ENCODE results near the gene LAMB4. TPM values are rescaled to one million over a fixed set of nuclear protein-coding genes. Genes with fewer than 3 reads are reported as not detected.

Gene LAMB4
- total RNA-seq, 1 experiment from 2014 or later: 0.24 TPM

DNA sequence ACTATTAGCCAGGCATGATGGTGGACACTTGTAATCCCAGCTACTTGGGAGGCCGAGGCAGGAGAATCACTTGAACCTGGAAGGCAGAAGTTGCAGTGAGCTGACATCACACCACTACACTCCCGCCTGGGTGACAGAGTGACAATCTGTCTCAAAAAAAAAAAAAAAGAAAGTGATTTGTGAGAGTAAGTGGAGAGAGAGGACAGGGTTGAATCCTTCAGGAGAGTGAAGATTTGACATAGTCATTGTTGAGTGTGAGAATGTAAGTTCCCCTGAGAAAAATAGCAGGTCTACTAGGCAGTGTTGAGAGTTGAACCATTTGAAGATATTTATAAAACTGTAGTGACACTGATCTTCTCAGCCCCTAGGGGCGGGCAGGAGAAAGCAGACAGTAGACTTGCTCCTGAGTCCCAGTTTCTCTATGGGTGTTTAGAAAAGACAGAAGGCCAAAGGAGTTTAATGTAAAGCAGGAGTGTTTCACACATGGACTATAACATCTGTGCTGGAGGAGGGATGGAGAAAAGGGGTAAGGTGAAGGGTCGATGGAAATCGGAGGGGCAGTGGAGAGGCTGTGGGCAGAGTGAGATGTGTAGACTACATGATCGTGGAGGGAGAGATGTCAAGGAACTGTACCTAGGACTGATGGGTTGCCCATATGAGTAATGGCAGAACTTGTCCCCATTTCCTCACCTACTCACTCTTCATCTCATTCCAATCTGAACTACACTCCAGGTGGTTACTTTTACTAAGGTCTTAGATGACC is 13.7 kb upstream of the LAMB4 start:
- no peak for DNase-seq (ENCODE audit: low read depth)

DNA sequence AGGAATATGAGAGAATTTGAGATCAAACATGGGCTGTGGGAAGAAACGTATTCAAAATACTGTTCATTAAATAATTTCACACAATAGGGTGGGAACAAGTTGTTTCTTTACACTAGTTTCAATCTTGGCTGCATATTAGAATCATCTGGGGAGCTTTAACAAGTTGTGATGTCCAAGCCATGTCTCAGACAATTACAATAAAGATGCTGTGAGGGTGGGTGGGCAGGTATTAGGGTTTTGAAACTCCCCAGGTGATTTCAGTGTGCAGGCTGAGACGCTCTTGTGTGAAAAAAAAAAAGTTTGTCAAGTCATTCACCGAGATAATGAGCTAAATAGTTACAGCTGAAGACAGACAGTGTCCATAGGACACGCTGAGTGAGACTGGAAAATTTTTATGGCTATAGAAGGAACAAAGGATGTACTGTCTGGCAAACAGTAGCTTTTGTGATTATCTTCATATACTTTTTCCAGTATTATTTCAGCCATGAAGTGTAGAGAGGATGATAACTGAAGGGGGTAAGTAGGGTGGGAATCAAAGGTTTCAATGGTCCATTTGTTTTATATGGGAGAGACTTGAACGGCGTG is 12.6 kb upstream of the LAMB4 start:
- peak; percentile 39 for DNase-seq (ENCODE audit: low read depth)

DNA sequence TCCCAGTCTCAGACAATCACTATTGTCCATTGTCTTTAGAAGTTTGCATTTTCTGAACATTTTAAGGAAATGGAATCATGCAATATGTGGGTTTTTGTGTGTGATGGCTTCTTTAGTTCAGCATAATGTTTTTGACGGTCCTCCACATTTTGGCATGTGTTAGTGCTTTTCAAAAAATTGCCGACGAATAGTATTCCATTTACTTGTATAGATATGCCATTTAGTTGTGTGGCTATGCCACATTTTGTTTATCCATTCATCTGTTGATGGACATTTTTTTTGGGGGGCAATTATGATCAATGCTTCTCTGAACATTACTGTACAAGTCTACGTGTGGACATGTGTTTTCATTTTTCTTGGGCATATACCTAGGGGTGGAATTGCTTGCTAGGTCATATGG is 12.0 kb upstream of the LAMB4 start:
- no peak for DNase-seq (ENCODE audit: low read depth)

DNA sequence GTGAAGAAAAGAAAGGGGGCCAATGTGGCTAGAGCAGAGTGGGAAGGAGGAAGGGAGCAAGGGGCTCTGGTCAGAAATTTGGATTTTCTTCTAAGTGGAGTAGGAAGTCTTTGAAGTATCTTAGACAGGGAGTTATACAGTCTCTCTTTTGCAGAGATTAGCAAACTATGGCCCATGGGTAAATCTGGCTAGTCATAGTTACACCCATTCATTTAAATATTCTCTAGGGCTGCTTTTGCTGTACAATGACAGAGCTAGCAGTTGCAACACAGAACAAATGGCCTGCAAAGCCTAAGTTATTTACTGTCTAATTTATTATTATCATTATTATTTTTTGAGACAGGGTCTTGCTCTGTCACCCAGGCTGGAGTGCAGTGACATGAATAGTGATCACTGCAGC is 10.5 kb upstream of the LAMB4 start:
- DNase-seq (ENCODE audit: low read depth): no peak

DNA sequence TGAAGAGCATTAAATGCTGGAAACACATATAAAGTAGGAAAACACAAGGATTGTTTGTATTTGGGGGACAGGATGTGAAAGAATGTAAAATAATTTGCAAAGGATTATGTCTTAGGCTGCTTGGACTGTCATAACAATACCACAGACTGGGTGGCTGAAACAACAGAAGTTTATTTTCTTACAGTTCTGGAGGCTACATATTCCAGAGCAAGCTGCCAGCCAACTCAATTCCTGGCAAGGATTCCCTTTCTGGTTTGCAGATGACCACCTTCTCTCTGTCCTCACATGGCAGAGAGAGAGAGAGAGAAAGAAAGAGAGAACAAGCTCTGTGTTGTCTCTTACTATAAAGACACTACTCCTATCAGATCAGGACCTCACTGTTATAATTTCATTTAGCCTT is 8.8 kb upstream of the LAMB4 start:
- peak; percentile 15 for DNase-seq (ENCODE audit: low read depth)

DNA sequence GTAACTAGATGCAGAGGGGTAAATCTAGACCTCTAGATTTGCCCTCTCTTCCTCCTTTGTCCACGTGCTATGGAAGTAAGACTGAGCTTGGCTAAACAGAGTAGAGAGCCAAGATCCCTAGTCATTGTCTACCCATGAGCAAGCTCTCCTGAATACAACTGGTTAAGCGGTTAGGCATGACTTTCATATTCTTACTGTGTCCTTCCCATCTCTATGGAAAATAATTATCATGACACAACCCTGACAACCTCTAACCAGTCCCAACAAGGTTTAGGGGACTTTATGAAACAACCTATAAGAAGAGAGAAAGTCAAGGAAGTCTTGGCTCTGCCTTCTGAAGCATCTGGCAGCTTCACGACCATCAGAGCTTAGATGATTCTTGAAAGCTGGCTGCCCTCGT is 7.8 kb upstream of the LAMB4 start:
- DNase-seq (ENCODE audit: low read depth): no peak

DNA sequence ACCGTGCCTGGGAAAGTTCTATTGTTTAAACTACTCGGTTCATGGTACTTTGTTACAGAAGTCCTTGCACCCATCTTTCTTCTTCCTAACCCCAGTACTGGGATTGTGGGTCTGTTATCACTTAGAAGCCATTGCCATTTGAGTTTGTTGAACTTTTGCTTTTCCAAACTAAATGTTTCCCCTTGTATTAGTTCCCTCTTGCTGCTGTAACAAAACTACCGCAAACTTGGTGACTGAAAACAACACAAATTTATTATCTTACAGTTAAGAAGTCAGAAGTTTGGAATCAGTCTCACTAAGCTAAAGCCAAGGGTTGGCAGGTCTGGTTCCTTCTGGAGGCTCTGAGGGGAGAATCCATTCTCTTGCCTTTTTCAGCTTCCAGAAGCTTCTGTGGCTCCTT is 6.9 kb upstream of the LAMB4 start:
- no peak for DNase-seq (ENCODE audit: low read depth)

DNA sequence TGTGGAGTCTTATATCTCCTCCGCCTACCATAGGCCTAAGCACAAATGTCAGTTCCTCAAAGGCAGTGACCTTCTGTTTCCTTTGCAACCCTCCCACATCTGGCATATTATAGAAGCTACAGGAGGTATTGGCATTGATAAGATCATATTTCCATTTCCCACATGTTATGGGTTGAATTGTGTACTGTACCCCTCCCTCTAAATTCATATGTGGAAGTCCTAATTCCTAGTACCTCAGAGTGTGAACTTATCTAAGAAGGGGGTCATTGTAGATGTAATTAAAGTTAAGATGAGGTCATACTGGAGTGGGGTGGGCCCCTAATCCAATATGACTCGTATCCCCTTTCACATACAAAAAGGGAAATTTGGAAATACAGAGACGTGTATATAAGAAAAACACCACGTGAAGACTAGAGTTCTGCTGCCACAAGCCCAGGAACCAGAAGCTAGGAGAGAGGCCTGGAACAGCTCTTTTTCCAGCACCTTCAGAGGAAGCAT is 6.1 kb upstream of the LAMB4 start:
- no peak for DNase-seq (ENCODE audit: low read depth)

DNA sequence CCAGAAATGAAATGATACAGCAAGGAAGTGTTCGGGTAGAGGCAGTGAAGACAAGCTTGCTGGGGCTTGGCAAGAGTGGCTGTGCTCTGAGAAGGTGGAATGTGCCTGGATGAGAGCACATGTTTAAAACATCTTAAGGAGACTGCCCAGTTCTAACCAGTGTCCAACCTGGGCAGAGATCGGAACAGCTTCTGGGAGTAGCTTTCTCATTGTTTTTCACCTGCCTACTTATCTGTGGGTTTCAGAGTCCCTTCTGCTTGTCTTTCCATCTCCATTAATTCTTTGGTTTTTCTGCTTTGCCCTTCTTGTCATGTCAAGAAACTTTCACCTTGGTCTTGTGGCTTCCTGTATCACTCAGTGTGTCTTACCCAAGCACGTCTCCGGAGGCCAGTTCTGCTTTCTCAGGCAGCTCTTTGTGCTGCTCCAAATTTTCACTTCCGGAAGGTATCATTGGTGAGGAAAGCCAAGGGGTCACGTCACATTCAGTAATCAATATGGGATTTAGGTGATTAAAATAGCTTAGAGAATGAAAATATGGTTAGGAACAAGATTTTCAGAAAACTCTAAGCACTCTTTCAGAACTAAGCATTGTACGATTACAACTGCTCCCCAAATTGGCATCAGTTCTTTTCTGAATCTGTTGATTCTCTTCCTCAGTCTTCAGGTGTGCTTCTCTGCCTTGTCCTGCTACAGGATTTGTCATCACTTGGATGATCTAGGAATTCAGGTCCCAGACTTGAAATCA is 5.5 kb upstream of the LAMB4 start:
- no peak for DNase-seq (ENCODE audit: low read depth)

DNA sequence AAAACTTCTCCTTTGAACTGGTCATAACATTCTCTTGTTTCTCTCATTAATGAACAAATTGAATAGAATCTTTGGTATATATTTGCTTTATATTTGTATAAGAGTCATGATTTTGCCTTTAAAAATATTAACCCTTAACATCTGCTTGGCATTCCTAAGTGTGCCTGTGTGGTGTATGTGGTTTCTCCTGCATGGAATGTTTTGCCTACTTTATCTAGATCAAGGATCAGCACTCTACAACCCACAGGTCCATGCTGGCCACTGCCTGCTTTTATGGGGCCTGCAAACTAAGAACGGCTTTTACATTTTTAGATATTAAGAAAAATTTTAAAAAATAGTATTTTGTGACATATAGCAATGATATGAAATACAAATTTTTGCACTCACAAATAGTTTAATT is 4.3 kb upstream of the LAMB4 start:
- DNase-seq (ENCODE audit: low read depth): peak; percentile 53

DNA sequence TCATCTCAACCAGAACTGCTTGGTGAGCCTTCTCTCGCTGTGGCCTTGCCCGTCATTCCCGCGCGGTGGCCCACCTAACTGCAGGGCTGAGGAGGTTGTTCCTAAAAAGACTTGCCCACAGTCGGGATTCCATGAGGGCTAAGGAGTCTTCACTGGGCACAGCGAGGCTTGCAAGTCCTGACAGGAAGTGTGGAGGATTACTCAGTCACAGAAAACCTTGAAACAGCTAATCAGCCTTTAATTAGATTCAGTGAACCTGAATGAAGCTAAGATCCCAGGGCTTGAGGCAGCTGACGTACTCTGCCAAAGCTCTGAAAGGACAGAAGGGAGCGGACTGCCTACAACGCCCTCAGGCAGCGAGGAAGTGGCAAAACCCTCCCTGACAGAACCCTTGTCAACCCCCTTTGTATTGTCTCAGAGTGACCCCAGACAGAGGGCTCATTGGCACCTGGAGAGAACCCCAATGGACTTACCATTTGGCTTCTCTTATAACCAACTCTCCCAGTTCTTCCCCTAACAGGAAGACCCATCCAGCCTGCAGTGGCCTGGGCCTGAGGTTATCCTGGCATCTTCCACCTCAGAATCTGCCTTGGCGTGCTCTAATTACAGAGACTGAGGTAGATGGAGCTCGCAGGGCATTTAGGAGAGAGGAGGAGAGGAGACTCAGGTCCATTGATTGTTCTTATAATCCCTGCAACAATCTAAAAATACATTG is 2.5 kb upstream of the LAMB4 start:
- DNase-seq (ENCODE audit: low read depth): peak; percentile 81

DNA sequence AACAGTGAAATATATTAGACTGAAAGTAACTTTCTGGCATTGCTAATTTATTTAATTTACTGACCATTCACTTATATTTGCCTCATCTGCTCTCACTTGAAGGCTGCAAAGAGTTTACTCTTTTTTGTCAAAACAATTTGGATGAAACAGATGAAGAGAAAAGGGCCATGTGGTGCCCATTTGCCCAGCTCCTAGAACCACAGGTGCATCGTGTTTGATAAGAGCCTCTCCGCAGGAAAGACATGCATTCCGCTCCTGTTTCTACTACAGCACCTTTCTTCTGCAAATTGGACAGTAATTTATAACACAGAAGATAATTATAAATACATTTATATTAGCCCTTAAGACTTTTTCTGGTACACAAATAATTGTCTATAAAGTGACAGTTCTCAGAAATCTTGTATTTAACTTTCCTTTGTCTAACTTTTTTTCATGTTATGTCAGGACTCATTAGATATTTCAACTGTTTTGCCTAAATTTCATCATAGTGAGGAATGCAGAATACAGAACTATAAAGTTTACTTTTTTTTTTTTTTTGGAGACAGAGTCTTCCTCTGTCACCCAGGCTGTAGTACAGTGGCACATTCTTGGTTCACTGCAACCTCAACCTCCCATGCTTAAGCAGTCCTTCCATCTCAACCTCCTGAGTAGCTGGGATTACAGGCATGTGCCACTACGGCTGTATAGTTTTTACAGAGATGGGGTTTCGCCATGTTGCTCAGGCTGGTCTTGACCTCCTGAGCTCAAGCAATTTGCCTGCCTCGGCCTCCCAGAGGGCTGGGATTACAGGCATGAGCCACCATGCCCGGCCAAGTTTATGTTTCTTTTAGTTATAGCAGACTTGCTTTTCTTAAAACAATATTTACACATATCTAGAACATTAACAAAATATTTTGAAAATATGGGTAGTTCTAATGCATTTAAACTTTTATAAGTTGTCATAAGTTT is 869 bp downstream of the LAMB4 start:
- DNase-seq (ENCODE audit: low read depth): no peak

DNA sequence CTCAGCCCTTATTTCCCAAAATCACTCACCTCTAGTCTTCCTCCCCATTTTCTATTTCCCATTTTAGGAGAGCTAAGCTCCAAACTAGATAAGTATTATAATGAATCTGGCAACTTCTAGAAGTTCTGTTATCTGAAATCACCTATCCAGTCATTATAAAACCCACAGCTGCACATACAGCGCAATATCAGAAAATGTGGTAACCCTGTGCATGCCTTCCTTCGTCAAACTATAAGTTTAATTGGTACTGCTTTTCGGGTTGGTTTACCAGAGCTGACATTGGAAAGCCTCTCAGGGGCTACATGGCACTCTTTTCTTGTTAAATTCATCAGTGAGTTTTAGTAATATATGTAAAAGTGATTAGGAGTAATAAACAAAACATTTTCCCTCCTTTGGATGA is 1.6 kb downstream of the LAMB4 start:
- no peak for DNase-seq (ENCODE audit: low read depth)

DNA sequence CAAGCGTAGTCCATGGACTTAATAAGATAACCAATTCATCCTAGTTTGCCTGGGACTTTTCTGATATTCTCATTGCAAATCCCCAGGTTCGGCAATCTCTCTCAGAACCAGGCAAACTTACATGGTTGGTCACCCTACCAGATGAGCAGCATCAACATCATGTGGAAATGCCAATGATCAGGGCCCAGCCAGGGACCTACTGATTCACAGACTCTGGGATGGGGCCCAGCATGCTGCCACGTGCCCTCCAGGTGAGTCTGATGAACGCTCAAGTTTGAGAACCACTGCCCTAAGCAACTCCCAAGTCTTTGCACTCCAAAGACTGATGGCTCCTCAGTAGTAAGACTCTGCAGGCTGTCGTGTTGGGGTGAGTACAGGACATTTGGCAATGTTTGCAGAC is 2.7 kb downstream of the LAMB4 start:
- DNase-seq (ENCODE audit: low read depth): no peak

DNA sequence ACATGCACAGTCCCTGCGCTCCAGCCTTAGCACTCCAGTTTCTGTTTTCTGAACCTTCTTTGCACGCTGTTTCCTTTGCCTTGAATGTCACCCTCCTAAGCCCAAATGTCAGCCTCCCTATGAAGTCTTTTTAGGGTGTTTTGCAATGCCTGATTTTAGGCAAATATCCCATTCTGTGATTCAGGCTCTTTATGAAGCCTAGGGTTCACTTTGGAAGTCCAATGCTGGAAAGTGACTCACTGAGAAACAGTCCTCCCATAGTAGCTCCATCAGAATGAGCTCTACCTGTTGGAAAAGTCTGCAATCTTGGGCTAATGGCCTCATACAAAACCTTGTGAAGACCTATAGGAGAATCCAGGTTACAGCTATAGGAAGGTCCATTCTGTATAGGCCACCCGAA is 5.3 kb downstream of the LAMB4 start:
- no peak for DNase-seq (ENCODE audit: low read depth)

DNA sequence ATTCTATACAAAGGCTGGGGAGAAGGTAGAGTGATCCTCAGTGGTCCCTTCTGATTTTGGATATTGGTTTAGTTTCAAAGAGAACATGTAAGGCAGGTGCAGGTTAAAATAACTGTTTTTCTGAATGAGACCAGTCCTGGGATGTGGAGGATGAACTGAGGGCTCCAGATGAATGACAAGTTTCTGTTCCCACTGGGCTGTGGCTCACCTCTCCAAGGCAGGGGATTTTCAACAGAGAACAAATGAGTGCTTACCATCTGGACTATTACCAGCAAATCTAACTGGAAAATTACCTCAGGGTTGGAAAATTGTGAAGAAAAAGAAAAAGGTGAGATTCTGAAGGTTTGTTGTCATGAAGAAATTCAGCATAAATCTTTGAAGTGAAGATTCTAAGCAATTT is 8.0 kb downstream of the LAMB4 start:
- DNase-seq (ENCODE audit: low read depth): no peak

DNA sequence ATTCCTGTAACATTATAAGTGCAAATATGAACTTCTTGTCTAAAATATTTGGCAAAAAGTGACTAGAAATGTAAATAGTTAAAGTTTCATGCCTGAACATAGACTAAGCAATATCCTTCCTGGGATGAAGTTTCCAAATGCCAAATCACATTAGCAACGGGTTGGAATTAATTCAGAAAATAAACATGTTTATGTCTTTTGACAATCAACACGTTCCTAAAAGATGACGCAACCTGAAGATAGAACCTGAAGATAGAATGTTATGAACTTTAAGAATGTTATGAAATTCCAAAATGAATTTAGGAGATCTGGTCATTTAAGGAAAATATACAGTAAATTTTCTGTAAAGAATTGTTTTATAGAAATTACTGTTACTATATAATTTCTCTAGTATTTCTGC is 9.2 kb downstream of the LAMB4 start:
- DNase-seq (ENCODE audit: low read depth): no peak

DNA sequence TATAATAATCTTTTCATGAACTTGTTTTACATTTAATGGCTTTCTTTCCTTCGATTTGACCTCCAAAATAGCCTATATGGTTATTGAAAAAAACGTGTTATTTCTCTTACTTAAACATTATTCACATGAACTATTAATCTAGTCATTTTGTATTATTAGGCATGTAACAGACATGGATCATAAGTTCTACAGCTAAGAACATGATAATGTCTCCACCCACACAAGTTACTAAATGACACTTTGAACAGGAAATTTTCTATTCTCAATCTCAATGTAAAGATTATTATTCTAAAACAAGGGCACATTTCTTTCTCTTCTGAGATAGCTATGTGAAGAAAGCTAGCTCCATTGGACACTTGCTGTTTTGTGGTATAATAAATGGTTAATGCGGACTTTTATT is 10.0 kb downstream of the LAMB4 start:
- DNase-seq (ENCODE audit: low read depth): no peak

DNA sequence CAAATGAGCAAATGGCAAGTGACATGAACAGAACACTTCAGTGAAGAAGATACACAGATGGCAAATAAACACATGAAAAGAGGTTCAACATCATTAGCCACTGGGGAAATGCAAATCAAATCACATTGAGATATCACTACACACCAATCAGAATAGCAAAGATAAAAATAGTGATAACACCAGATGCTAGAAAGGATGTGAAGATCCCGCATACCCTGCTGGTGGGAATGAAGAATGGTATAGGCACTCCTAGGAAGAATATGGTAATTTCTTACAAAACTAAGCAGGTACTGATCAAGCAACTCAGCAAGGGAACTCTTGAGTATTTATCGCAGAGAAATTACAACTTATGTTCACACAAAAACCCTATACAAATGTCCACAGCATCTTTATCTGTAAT is 11.2 kb downstream of the LAMB4 start:
- DNase-seq (ENCODE audit: low read depth): no peak

DNA sequence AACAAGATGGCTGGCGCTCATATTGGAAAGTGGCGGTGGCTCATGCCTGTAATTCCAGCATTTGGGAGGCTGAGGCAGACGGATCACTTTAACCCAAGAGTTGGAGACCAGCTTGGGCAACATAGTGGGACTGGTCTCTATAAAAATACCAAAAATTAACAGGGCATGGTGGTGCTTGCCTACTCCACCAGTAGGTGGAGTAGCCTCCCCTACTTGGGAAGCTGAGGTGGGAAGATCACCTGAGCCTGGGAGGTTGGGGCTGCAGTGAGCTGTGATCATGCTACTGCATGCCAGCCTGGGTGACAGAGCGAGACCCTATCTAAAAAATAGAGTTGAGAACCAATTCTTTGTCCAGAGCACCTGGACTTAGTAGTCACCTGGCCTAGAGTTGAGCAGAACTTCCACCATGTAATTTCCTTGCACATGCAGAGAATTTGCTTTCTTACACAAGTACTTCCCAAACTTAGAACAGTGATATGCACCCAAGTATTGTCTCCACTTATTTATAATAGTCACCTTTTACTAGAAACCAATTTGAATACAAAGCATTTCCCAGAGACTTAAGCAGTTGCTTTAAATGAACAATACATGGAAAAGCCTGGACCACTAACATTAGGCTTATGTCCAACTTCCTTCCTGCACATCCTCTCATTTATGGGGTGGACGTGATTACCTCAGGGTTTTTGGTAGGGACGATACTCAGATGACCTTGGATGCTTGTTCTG is 15.9 kb downstream of the LAMB4 start:
- DNase-seq (ENCODE audit: low read depth): no peak

DNA sequence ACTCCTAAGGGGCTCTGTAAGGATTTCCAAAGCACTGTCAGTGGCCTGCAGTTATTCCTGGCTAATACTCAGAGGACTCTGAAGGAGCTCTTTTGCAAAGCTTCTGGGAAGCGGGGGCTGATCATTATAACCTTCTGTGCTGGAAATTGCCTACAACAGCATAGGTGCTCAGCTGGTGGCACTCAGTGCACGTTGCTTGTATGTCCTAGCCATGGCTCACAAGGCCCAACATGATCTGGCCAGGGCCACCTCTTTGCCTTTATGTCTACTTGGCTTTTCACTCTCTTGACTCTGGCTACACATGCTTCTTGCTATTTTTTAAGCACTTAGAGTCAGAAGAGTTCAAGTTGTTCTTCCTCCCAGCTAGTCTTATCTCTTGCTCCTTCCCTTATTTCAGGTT is 17.5 kb downstream of the LAMB4 start:
- no peak for DNase-seq (ENCODE audit: low read depth)
